HG03103 (cell line): ENCODE results near the gene RBCK1.
"Not testable (repeated sequence)": the region's sequence is repeated elsewhere in the genome, so short reads cannot be mapped to it uniquely, and the experiment has no call there.

Experiments used
- ATAC-seq: cut with Tn5 transposase; IDR thresholded peaks from one replicate; pipeline ENCODE4 v1.9.1; 2021; ENCODE audit warnings: low read depth; ENCODE audit not compliant: unreplicated experiment

The RBCK1 gene

DNA sequence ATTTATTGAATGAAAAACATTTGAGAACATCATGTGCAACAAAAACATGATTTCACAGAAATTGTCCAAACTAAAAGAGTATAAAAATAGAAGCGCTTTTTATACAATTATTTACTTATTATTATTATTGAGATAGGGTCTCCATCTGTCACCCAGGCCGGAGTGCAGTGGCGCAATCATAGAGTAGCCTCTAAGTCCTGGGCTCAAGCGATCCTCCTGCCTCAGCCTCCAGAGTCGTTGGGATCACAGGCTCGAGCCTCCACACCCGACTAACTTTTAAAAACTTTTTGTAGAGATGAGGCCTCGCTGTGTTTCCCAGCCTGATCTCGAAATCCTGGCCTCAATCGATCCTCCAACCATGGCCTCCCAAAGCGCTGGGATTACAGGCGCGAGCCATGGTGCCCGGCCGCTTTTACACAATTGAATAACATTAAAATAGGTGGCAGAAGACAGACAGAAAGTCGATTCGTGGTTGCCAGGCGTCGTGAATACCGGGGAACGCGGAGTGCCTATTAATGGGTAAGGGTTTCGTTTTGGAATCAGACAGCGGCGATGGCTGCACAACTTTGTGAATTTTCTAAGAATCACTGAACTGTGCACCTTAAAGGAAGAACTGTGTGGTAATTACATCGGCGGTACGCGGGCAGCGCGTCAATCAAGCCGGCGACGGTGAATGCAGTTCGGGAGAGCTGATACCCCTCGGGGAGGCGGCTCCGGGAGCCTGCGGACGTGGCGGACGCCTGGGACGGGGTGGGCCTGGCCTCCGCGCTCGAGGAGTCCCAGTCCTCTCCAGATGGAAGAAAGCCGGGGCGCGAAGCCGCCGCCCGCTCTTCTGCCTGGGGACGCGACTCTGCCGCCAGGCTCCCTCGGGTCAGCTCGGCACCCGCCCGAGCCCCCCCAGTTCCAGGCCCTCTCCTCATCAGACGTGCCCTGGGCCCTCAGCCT lies 53.4 kb downstream of the RBCK1 start:
- peak; percentile 30 for ATAC-seq

DNA sequence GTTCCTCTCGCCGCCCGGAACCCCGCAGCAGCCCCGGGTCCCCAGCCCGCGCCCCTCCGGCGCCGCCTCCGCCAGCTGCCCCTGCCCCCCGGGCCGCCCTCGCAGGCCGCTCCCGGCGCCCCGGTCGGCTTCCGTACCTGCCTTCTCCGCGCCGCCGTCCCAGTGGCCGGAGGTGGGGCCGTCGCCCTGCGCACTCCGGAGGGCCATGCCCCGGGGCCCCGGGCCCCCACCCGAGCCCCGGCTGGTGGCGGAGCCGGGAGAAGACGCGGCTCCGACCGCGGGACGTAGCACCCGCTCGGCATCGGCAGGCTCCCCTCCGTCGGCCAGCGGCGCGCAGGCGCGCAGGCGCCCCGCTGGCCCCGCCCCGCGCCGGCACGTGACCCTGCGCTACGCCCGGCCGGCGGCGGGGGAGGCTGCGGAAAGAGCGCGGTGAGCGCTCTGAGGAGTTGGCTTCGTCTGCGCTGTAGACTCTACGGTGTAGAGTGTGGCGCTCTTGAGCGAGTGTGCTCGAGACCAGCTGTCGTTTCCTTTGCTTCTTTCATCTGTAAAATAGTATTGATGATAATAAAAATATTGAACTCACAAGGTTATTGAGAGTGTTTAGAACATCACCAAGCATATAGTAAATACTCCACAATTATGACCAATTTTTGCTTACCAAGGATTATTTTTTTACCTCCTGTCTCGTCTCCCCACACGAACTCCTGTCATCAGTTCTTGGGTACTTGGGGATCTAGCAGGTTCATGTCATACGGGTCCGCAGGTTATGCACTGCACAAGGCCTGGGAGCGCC lies 54.3 kb downstream of the RBCK1 start, which contains the start of gene TBC1D20:
Gene TBC1D20, minus strand, starts transcription at position 335 of the 793 bp plus-strand sequence. Its CDS starts 128 bp downstream, at position 207.
- peak; percentile 93 for ATAC-seq

DNA sequence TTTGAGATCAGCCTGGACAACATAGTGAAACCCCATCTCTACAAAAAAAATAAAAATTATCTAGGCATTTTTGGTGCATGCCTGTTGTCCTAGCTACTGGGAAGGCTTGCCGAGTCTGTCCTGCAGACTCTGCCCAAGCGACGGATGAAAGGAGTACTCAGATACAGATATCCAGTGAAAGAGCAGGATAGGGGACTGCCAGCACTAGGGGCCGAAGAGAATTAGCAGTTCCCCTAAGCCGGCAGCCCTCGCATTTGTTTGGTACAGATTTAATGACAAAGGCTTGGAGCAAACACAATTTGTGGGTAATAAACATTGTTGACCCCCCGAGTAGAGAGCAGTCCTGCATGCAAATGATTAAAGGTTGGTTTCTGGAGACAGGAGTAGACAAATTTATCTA lies 59.7 kb downstream of the RBCK1 start:
- ATAC-seq: no peak

DNA sequence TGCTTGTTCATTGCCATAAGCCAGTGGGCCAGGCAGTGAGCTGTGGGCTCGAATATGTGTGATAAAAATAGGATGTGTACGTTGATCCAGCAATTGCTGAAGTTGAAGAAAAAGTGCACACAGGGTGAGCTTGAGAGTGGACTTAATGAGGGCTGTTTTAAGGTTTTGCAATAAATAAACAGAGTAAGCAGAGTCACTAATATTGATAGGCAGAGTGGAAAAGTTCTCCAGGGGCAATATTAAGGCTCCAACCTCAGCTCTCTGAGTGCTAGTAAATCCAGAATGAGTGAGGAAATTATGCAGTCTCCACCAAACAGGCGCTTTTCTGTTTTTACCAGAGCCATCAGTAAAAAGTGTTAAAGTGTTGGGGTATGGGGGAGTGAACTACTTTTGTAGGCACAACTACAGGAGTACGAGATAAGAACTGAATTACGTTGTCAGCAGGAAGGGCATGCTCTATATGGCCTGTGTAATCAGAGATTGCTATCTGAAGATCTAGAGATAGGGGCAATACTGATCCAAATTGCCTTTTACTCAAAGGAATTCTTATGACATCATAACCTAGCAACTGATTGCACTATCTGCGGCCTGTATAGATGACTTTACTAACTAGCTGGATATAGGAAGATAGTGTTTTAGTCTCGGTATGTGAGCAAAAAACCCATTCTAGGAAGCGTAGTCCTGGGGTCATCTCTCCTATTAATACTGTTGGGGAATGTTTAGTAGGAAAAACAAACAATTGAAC lies 61.8 kb downstream of the RBCK1 start:
- ATAC-seq: no peak

- ATAC-seq: no peak
Observed at GRCh38 chr20:472137-472846, 64.2 kb downstream of the RBCK1 start.

- ATAC-seq: no peak
Observed at GRCh38 chr20:472889-473292, 64.8 kb downstream of the RBCK1 start.

GRCh38 chr20:474581-474980 lies 66.5 kb downstream of the RBCK1 start:
- ATAC-seq: no peak

- ATAC-seq: no peak
Observed at GRCh38 chr20:475463-476357, 67.6 kb downstream of the RBCK1 start.

DNA sequence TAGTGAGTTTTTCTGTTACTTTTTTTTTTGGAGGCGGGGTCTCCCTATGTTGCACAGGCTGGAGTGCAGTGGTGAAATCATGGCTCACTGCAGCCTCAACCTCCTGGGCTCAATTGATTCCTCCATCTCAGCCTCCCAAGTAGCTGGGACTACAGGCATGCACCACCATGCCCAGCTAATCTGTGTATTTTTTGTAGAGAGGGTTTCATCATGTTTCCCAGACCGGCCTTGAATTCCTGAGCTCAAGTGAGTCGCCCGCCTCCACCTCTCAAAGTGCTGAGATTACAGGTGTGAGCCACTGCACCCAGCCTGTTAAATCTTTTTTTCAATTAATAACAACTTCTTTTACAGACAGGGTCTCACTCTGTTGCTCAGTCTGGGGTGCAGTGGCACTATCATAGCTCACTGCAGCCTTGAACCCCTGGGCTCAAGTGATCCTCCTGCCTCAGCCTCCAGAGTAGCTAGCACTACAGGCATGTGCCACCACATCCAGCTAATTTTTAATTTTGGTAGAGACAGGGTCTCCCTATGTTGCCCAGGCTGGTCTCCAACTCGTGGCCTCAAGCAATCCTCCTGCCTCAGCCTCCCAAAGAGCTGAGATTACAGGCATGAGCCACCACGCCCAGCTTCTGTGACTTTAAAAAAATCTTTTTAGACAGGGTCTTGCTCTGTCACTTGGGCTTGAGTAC lies 68.6 kb downstream of the RBCK1 start:
- not testable (repeated sequence) for ATAC-seq

- no peak for ATAC-seq
Observed at GRCh38 chr20:478010-478948, 70.2 kb downstream of the RBCK1 start.

DNA sequence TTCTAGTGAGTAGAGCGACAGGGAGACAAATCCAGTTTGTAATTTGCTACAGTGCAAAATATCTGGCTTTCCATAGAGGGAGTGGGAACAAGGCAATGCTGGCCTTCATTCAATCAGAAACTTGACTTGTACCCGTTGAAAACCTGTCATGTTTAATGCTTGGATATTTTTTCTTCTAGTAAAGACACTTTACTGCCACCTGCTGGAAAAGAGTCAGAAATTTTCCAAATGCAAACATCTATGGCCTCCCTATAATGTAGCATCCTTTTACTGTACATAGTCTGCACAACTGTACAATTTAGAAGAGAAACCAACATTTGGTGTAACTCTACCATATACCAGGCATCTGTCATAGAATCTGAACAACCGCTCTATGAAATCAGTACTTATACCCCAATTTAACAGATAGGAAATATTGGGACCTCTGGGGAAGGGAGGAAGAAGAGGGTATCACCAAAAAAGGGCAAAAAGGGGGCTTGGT lies 70.9 kb downstream of the RBCK1 start:
- ATAC-seq: no peak

GRCh38 chr20:479487-479886 lies 71.4 kb downstream of the RBCK1 start:
- ATAC-seq: no peak

- ATAC-seq: no peak
Observed at GRCh38 chr20:480044-480443, 71.9 kb downstream of the RBCK1 start.

DNA sequence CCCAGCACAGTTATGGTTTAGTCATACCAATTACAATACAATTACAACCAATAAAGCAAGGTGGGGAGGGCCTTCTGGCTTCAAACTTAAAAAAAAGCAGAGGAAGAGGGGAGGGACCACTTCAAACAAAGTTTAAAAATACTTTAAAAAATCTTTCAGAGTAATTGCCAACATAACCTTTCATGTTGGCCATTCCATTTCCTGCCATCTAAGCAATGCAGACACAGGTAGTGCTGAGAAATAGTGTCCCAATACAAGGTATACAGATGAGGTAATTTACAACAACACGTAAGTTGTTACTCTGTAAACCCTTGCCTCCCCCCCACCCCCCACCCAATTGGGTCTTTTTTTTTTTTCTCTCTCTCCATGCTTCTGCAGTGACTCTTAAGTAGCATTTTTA lies 73.1 kb downstream of the RBCK1 start:
- ATAC-seq: no peak
